Activated naive CD4-positive, alpha-beta T cell treated with anti-CD3 and anti-CD28 coated beads, Interleukin-2, amount 10 ng/mL, durations not matched to agents 7 days and 5 days (primary cell): ENCODE data around the gene SIGLEC14.
"Not testable (repeated sequence)": the region's sequence is repeated elsewhere in the genome, so short reads cannot be mapped to it uniquely, and the experiment has no call there.

Source experiments
- CTCF ChIA-PET: fragments of 350-600 bp; sonication (Branson Sonifier 250); formaldehyde crosslinking; loops from one replicate; lab custom pipeline; 2021; ENCODE audit warnings: antibody characterized with exemption; lab: Charles Lee
- DNase-seq: peaks from one replicate; pipeline ENCODE4 v3.0.0-alpha.2; 2020
- H3K27ac Mint-ChIP-seq: one replicate; pipeline ENCODE4 v1.8.0; 2021; ENCODE audit warnings: mild to moderate bottlenecking, moderate library complexity, mixed read lengths
- H3K27me3 Mint-ChIP-seq: one replicate; pipeline ENCODE4 v1.8.0; 2021; ENCODE audit warnings: mild to moderate bottlenecking, mixed read lengths
- H3K36me3 Mint-ChIP-seq: one replicate; pipeline ENCODE4 v1.8.0; 2021; ENCODE audit warnings: mixed read lengths
- H3K4me1 Mint-ChIP-seq: one replicate; pipeline ENCODE4 v1.8.0; 2021; ENCODE audit warnings: mixed read lengths
- H3K4me3 Mint-ChIP-seq: one replicate; pipeline ENCODE4 v1.8.0; 2021; ENCODE audit warnings: mild to moderate bottlenecking, moderate library complexity, mixed read lengths
- H3K9me3 Mint-ChIP-seq: one replicate; pipeline ENCODE4 v1.8.0; 2021; ENCODE audit warnings: mixed read lengths

The SIGLEC14 gene

DNA sequence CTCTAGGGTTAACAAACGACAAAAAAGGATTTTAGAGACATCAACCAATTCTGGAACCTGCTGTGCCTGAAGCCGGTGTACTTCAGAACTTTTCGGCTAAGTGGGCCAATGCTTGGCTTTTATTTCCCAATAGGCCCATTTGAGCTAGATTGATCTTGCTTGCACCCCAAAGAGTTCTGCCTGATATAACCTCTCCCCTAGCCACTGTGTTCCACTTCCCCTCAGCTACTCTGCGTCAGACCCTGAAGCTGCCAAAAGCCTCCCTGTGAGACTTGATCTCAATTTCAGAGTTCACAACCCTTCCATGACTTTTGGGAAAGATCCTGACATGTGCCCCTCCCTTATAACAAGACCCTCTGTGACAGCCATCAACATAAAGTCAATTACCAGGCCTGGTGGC, 5.6 kb upstream of the SIGLEC14 start:
- CTCF ChIA-PET = no interaction called here

DNA sequence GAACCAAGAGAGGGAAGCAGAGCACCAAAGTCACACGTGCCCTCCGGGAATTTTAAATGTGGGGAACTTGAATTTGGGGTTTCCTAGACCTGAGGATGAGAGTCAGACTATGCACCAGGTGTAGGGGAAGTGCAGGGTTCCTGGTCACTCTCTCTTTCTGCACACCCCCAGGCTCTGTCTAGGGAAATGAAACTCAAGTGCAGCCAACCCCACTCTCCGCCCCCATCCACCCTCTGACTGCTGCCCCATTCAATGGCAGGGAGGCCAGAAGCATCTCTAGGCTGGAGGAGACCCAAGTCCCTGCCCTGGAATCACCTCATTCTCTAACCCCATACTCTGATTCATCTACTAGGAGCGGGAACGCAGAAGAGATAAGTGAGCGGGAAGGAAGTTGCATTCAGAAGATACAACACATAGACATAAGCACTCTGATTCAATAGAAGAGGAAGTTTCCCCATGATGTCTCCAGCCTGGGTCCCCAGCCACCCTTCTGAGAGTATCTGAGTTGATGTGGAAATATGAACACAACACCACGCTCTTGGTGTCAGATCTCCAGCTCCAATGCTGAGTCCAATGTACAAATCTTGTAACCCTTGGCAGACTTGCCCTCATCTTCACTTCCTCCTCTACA, 4.7 kb upstream of the SIGLEC14 start:
- Mint-ChIP-seq H3K27ac (no peak overlapping the region), H3K4me1 (no peaks in the 10 kb centered on the region)
- CTCF ChIA-PET = no interaction called here

More for the DNA sequence above, 5.6 kb upstream of the SIGLEC14 start:
- Mint-ChIP-seq H3K9me3 (no peaks in the 10 kb centered on the region), H3K27ac (no peak overlapping the region), H3K36me3 (no peaks in the 10 kb centered on the region), H3K4me3 (no peak overlapping the region), H3K27me3 (peaks cover 9% of the 10 kb centered on the region), H3K4me1 (peaks cover 5% of the 10 kb centered on the region)
- DNase-seq = no peak

DNA sequence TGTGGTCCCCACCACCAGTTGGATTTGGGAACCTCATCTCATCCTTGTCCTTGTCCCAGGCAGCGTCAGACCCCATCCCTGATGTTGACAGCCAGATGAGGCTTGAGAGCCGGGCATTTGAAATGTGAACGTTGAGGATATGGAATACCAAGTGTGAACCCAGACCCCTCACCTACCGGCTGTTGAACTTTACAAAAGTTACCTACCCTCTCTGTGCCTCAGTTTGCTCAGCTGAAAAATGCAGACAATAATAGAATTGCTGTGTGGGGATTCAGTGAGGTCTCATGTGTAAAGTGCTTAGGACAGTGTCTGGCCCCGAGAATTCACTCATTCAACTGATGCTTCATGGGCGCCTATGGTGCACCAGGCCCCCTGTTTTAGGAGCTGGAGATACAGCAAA, 693 bp upstream of the SIGLEC14 start:
- CTCF ChIA-PET = interaction anchor here (1.1 kb wide), 1 partner anchor 10 kb away, joined by 3 read pairs; no protein-coding TSS in a partner anchor
- DNase-seq = no peak
- no peak overlapping the region for H3K27ac Mint-ChIP-seq
- H3K4me1 Mint-ChIP-seq = no peaks in the 10 kb centered on the region
- peaks cover 24% of the 10 kb centered on the region for H3K27me3 Mint-ChIP-seq
- H3K36me3 Mint-ChIP-seq = no peaks in the 10 kb centered on the region
- no peaks in the 10 kb centered on the region for H3K9me3 Mint-ChIP-seq
- H3K4me3 Mint-ChIP-seq = no peak overlapping the region

More for the DNA sequence above, 4.7 kb upstream of the SIGLEC14 start:
- H3K36me3 Mint-ChIP-seq = no peaks in the 10 kb centered on the region
- no peak for DNase-seq
- H3K9me3 Mint-ChIP-seq = no peaks in the 10 kb centered on the region
- no peak overlapping the region for H3K4me3 Mint-ChIP-seq
- H3K27me3 Mint-ChIP-seq = peaks cover 9% of the 10 kb centered on the region

DNA sequence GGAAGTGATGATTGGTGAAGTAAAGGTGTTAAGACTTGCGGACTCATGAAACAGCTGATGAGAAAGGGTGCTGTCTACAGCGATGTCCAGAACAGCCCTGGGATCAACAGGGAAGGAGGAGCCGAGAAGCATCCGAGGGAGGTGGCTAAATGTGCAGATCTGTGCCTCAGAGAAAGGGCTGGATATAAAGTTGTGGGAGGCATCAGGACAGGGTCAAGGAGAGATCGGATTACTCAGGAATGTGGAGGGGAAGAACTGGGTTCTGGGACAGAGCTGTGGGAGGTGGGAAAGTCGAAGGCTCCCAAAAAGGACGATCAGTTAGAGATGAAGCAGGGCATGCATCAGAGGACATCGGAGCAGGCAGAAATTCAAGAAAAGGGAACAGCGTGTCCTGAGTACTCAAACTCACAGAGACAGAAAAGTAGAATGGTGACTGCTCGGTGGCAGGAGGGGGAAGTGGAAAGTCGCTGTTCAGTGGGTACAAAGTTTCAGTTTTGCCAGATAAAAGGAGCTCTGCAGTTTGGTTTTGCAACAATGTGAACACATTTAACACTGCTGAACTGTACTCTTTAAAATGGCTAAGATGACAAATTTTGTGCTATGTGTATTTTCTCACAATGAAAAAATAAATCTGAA, 1.9 kb downstream of the SIGLEC14 start:
- no peak overlapping the region for H3K4me3 Mint-ChIP-seq
- H3K27me3 Mint-ChIP-seq = peaks cover 19% of the 10 kb centered on the region
- H3K9me3 Mint-ChIP-seq = no peaks in the 10 kb centered on the region
- no peaks in the 10 kb centered on the region for H3K36me3 Mint-ChIP-seq
- H3K4me1 Mint-ChIP-seq = no peaks in the 10 kb centered on the region
- CTCF ChIA-PET = interaction anchor here (1.2 kb wide), 2 partner anchors 16 to 172 kb away, joined by 3 read pairs; no protein-coding TSS in a partner anchor
- no peak overlapping the region for H3K27ac Mint-ChIP-seq
- no peak for DNase-seq

DNA sequence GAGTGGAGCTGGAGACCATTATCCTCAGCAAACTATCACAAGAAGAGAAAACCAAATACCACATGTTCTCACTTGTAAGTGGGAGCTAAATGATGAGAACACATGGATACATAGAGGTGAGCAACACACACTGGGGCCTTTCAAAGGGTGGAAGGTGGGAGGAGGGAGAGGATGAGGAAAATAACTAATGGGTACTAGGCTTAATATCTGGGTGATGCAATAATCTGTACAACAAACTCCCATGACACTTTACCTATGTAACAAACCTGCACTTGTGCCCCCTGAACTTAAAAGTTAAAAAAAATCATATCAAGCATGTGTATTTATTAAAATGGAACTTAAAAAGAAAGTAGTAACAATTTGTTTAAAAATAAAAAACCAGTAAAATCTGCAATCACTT, 5.0 kb downstream of the SIGLEC14 start:
- H3K36me3 Mint-ChIP-seq = no peaks in the 10 kb centered on the region
- no peak overlapping the region for H3K27ac Mint-ChIP-seq
- H3K27me3 Mint-ChIP-seq = peaks cover 19% of the 10 kb centered on the region
- no peaks in the 10 kb centered on the region for H3K4me1 Mint-ChIP-seq
- H3K4me3 Mint-ChIP-seq = no peak overlapping the region
- no peak for DNase-seq
- no peaks in the 10 kb centered on the region for H3K9me3 Mint-ChIP-seq
- CTCF ChIA-PET = no interaction called here

DNA sequence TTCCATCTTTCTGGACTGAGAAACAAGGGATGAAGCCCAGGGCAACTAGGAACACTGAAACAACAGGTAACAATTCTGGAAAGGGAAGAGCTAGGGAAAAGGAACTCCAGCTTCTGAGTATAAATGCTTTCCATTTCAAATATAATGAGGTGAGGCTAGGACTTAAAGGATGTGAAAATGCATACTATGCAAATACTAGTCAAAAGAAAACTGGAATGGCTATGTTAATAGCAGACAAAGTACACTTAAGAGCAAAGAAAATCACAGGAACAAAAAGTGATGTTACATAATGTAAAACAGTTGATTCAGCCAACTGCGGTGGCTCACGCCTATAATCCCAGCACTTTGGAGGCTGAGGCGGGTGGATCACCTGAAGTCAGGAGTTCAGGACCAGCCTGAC, 6.2 kb downstream of the SIGLEC14 start:
- no peaks in the 10 kb centered on the region for H3K9me3 Mint-ChIP-seq
- no peaks in the 10 kb centered on the region for H3K4me1 Mint-ChIP-seq
- CTCF ChIA-PET = interaction anchor here (1.0 to 1.3 kb wide), 2 partner anchors 17 to 168 kb away, joined by 3 to 4 read pairs; no protein-coding TSS in a partner anchor
- H3K36me3 Mint-ChIP-seq = no peaks in the 10 kb centered on the region
- H3K4me3 Mint-ChIP-seq = no peak overlapping the region
- H3K27ac Mint-ChIP-seq = no peak overlapping the region
- peaks cover 23% of the 10 kb centered on the region for H3K27me3 Mint-ChIP-seq
- DNase-seq = no peak

DNA sequence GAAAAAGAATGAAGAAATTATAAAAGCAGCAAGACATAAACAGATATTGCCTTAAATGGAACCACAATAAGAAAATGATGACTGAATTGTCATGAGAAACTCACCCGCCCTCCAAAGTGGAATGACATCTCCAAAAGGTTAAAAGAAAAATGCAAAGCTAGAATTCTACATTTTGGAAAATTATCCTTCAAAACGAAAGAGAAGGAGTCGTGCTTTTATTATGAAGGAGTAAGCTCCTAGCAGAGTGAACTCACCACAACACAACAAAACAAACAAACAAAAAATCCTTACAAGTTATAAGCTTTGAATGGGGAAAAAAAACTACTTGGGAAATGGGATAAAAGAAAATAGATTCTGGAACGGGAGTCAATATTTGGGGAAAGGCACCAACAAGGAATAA, 6.7 kb downstream of the SIGLEC14 start:
- no peak overlapping the region for H3K4me3 Mint-ChIP-seq
- H3K4me1 Mint-ChIP-seq = no peaks in the 10 kb centered on the region
- H3K27ac Mint-ChIP-seq = no peak overlapping the region
- no peak for DNase-seq
- no peaks in the 10 kb centered on the region for H3K36me3 Mint-ChIP-seq
- peaks cover 18% of the 10 kb centered on the region for H3K27me3 Mint-ChIP-seq
- CTCF ChIA-PET = interaction anchor here (1.0 to 1.3 kb wide), 2 partner anchors 17 to 167 kb away, joined by 3 to 4 read pairs; no protein-coding TSS in a partner anchor
- H3K9me3 Mint-ChIP-seq = no peaks in the 10 kb centered on the region

DNA sequence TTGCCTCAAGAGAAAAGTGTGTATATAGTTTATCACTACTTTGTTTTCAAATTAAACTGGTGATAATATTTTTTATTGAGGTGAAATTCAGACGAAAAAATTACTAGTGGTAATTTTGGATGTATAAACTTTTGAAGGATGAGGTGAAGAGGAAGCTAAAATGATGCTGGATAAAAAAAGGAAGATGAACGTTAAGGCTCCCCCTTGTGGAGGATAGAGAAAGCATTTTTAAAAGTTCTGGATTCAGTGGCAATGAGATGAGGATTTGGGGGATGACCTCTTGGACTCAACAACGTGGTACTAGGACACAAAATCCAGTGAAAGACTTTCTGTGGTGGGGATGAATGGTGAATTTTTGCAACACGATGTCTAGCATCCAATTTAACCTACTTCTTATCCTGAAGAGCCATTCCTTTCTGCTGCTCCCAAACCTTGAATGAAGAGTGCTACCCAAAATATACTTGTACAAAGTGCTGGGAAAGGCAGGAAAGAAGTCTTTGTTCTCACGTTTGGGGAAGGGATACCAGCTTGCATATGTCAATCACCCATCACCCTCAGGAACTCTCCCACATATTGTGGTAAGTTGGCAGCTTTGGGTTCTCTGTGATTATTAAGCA, 9.2 kb downstream of the SIGLEC14 start:
- Mint-ChIP-seq H3K4me1 (no peaks in the 10 kb centered on the region), H3K27ac (no peak overlapping the region), H3K4me3 (no peak overlapping the region), H3K9me3 (no peaks in the 10 kb centered on the region), H3K36me3 (no peaks in the 10 kb centered on the region), H3K27me3 (peaks cover 10% of the 10 kb centered on the region)
- DNase-seq = no peak
- CTCF ChIA-PET = interaction anchor here (0.6 to 2.1 kb wide), 5 partner anchors 17 to 813 kb away, joined by 3 to 7 read pairs (median 3); no protein-coding TSS in a partner anchor

DNA sequence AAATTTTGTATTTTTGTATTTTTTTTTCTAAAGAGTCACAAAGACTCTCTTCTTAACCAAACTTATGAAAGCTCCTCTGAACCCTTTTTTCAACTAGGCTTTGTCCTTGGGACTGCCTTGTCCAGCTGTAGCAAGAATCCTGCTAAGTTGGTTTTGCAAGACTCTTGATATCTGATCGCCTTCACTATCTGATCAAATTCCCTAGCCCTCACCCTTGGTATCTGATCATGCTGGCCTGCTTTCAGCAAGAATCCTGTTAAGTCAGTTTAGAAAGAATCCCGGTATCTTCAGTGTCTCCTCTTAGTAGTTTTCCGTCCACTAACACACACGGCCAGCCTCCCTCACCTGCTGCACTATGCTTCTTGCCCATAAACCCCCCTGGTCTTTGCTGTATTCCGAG, 14.5 kb downstream of the SIGLEC14 start:
- CTCF ChIA-PET = interaction anchor here (0.7 kb wide), 1 partner anchor 330 kb away, joined by 4 read pairs; no protein-coding TSS in a partner anchor
- Mint-ChIP-seq H3K9me3 (no peaks in the 10 kb centered on the region), H3K36me3 (no peaks in the 10 kb centered on the region), H3K27me3 (peaks cover 20% of the 10 kb centered on the region), H3K27ac (no peak overlapping the region), H3K4me3 (no peak overlapping the region), H3K4me1 (no peaks in the 10 kb centered on the region)
- no peak for DNase-seq

DNA sequence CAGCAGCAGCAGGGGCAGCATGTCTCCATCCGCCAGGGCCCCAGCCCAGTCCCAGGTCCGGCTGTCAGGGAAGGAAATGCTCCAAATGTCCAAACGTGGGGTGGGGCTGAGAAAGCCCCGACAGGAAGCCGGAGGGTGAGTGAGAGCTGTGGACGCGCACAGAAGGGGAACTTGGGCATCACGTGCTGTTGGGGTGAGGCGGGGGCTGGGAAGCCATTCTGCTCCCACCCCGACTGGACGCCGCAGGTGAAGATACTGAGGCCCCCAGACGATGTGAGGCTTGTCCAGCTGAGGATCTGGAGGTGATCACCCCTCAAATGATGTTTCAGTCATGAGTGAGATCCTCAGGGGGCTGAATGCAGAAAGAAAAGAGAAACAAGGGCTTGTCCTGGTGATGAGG, 16.3 kb downstream of the SIGLEC14 start, which contains the start of gene SIGLEC5:
Gene SIGLEC5, minus strand, starts transcription at position 87 of the 400 bp plus-strand sequence. Its CDS starts 66 bp downstream, at position 21.
- H3K4me1 Mint-ChIP-seq, H3K27ac Mint-ChIP-seq, H3K4me3 Mint-ChIP-seq, DNase-seq, H3K9me3 Mint-ChIP-seq, H3K36me3 Mint-ChIP-seq: not testable (repeated sequence)
- CTCF ChIA-PET = interaction anchor here (1.3 kb wide), 1 partner anchor 27 kb away, joined by 4 read pairs; no protein-coding TSS in a partner anchor
- H3K27me3 Mint-ChIP-seq = peaks cover 14% of the 10 kb centered on the region

DNA sequence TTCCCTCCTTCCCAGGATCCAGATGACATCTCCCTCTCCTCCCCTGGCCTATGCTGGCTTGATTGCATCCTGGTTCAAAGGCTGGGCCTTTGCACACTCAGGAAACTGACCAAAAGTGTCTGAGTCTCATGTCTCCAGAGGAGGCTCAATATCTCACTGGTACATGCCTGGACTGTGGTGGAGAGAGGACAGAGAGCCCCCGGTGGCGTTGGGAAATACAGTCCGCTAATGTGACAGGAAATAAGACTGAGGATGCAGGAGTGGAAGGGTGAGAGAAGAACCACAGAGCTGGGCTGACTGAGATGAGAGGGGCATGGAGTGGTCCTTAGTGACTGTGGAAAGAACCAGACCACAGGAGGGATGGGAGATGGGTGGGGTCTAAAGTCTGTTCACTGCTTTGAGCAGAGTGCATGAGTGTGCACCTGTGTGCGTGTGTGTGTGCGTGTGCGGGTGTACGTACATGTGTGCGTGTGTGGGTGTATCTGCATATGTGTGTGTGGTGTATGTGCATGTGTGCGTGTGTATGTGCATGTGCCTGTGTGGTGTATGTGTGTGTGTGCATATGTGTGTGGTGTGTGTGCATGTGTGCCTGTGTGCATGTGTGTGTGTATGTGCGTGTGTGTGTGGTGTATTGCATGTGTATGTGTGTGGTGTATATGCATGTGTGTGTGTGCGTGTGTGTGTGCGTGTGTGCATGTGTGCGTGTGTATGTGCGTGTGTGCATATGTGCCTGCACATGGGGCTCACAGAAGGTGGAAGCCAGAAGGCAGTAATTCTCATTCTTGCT, 18.3 kb downstream of the SIGLEC14 start:
- H3K27ac Mint-ChIP-seq = peak overlapping the region; percentile 33
- CTCF ChIA-PET = no interaction called here
- no peak for DNase-seq
- H3K36me3 Mint-ChIP-seq = no peaks in the 10 kb centered on the region
- no peak overlapping the region for H3K4me3 Mint-ChIP-seq
- no peaks in the 10 kb centered on the region for H3K4me1 Mint-ChIP-seq
- no peaks in the 10 kb centered on the region for H3K9me3 Mint-ChIP-seq
- H3K27me3 Mint-ChIP-seq = peaks cover 14% of the 10 kb centered on the region

DNA sequence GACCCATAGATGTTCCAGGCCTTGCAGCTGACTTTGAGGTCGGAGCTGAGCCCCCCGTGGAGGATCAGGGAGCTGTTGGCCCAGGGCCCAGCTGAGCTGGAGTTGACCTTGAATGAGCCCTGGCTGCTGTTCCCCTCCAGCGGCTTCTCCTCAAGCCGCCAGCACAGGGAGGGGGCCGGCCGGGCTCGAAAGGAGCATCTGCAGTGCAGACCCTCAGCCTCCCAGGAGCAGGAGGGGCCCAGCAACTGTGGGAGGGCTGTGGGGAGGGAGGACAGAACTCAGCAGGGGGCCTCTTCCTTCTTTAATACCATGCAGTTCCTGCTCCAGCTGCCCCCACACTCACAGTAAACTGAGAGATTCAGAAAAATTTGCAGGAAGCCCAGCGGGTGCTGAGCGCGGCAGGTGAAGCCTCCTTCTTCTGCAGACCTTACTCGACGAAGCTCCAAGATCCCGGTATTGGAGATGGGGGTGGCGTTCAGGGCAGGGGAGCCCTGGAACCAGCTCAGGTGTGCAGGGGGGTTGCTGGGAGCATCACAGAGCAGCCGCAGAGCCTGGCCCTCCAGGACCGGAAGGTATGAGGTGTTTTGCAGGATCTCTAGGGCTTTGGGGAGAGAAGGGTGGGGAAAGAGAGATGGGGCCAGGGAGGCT, 19.0 kb downstream of the SIGLEC14 start:
- Mint-ChIP-seq H3K4me3 (no peak overlapping the region), H3K27ac (no peak overlapping the region), H3K36me3 (no peaks in the 10 kb centered on the region), H3K4me1 (no peaks in the 10 kb centered on the region), H3K27me3 (peaks cover 14% of the 10 kb centered on the region), H3K9me3 (no peaks in the 10 kb centered on the region)
- no peak for DNase-seq
- CTCF ChIA-PET = no interaction called here

DNA sequence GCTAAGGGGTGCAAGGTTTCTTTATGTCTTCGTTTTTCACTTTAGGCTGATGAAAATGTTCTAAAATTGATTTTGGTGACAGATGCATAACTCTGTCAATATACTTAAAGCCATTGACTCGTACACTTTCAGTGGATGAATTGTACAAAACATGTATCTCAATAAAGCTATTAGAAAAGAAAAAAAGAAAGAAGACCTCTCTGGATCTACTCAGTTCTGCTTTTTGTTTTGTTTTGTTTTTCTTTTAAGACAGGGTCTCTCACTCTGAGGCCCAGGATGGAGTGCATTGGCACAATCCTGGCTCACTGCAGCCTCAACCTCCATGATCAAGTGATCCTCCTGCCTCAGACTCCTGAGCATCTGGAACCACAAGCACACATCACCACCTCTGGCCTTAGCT, 19.9 kb downstream of the SIGLEC14 start:
- CTCF ChIA-PET = no interaction called here

More for the DNA sequence above, 19.9 kb downstream of the SIGLEC14 start:
- H3K4me3 Mint-ChIP-seq = no peak overlapping the region
- H3K9me3 Mint-ChIP-seq = no peaks in the 10 kb centered on the region
- H3K4me1 Mint-ChIP-seq = no peaks in the 10 kb centered on the region
- no peak overlapping the region for H3K27ac Mint-ChIP-seq
- H3K36me3 Mint-ChIP-seq = no peaks in the 10 kb centered on the region
- no peak for DNase-seq
- peaks cover 14% of the 10 kb centered on the region for H3K27me3 Mint-ChIP-seq
